ENCODE results near the gene TXNDC11.

TXNDC11 gene

DNA sequence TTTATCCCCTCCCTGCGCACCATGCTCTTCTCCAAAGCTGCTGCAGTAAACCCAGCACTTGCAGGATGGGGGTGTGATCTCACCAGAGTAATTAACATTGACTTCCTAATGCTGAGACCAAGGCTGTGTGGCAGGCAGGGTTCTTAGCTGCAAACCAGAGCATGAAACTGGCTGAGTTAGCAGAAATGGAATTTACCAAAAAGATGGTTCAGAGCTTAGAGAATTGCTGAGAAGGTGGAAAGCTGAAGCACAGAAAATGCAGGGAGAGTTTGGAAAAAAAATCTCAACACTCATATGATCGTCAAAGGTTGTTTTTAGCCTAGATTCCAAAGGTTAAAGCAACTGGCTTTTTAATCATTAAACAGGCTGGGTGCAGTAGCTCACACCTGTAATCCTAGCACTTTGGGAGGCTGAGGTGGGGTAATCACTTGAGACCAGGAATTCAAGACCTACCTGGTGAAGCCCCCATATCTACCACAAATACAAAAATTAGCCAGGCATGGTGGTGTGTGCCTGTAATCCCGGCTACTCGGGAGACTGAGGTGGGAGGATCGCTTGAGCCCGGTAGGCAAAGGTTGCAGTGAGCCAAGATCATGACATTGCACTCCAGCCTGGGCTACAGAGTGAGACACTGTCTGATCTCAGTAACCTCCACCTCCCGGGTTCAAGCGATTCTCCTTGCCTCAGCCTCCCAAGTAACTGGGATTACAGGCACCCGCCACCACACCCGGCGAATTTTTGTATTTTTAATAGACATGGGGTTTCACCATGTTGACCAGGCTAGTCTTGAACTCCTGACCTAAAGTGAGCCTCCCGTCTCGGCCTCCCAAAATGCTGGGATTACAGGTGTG is 6.0 kb upstream of the TXNDC11 start:
- no peak for ATAC-seq

DNA sequence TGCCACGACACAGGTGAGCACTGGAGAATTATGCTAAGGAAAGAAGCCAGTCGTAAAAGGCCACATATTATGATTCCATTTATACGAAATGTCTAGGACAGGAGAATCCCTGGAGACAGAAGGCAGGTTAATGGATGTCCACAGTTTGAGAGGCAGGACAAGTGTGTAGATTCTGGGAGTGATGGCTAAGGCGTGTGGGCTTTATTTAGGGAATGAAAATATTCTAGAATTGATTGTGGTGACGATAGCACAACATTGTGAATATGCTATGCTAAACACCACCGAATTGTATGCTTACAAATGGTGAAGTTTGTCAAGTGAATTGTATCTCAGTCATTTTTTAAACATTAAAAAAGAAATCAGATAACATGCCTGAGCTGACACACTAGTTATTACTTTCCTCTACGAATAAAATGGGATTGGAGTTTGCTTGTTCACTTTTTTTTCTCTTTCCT is 5.3 kb upstream of the TXNDC11 start:
- ATAC-seq, result no peak

DNA sequence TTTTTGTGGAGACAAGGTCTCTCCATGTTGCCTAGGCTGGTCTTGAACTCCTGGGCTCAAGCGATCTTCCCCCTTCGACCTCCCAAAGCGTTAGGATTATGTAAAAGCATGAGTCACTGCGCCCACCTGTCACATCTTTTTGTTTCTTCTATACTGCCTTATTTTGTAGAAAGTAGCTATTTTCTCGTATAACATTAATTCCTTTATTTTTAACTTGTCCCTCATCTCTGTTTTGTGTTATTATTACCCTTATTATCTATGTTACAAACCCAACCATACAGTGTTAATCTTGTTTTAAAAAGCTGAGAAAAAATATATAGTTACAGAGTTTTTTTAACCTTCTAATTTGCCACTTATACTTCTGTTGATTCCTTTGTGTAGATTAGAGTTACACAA is 1.4 kb upstream of the TXNDC11 start:
- ATAC-seq, result no peak

DNA sequence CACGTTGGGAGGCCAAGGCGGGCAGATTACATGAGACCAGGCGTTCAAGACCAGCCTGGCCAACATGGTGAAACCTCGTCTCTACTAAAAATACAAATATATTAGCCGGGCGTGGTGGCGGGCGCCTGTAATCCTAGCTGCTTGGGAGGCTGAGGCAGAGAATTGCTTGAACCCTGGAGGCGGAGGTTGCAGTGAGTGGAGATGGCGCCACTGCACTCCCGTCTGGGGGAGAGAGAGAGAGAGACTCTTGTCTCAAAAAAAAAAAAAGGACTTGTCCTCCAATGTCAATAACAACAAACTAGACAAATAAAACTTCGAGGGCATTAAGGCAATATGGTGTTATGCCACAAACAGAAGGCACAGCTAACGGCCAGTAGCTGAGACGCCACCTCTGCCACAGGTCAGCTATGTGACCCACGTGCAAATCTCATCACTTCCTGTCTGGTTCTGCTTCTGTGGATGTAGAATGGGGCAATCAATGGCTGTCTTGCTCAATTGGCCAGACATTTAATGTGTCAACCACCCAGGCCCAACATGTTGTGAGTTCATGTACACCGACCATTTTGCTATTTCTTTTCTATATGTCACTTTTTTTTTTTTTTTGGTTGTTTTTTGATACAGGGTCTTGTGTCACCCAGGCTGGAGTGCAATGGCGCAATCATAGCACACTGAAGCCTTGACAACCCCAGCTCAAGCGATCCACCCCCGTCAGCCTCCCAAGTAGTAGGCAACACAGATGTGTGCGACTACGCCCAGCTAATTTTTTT is 834 bp upstream of the TXNDC11 start:
- no peak for ATAC-seq

DNA sequence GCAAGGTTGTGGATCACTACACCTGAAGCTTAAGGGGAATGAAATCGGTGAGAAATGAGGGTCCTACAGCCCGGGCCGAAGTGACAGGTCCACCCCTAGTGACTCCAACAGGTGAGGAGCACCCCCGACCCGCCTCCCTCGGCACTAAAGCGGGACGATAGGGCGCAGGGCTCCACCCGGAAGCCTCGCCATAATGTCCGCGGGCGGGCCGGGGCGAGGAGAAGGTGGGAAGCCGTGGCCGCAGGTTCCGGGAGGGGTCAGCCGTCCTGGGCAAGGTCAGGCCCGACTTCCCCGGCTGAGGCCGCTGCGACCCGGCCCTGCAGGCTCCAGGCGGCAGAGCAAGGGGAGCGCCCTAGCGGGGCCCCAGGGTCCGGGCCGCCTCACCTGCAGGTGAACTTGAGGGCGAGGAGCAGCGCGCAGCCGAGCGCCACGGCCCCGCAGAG is 543 bp downstream of the TXNDC11 start:
- peak; percentile 37 to 45 for ATAC-seq

DNA sequence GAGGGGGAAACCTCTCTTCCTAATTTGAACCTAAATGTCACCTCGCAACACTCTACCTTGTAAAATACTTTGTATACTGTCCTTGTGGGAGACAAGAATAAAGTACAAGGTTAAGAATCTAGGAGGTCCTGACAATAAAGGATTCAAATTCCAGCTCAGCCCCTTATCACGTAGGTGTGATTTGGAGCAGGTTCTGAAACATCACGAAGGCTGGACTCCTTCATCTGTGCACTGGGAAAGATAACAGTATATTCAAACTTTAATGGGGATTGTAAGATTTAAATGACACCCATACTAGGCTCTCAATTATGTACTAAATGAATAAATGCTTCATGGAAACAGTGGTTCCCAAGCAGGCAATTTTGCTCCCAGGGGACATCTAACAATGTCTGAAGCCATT is 2.1 kb downstream of the TXNDC11 start:
- no peak for ATAC-seq

DNA sequence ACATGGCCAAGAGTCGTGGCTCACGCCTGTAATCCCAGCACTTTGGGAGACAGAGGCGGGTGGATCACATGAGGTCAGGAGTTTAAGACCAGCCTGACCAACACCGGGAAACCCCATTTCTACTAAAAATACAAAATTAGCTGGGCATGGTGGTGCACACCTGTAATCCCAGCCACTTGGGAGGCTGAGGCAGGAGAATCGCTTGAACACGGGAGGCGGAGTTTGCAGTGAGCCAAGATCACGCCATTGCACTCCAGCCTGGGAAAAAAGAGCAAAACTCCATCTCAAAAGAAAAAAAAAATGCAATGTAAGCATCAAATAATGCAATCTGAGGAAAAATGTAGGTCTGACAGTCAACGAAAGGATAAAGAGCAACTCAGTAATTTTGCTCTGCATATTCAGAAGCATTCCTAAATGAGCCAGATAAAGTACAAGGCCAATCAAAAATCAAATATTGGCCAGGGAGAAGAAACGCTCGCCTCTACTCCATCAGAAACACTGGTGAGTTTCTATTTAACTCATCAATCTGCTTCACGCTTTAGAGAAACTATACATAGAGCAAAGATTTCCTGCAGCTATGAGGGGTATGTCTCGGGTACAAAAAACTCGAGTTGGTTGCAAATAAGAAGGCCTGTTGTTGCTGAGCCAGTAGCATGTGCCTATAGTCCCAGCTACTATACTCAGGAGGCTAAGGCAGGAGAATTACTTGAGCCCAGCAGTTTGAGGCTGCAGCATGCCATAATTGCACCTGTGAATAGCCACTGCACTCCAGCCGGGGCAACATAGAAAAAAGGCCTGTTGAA is 3.7 kb downstream of the TXNDC11 start:
- ATAC-seq, result no peak

DNA sequence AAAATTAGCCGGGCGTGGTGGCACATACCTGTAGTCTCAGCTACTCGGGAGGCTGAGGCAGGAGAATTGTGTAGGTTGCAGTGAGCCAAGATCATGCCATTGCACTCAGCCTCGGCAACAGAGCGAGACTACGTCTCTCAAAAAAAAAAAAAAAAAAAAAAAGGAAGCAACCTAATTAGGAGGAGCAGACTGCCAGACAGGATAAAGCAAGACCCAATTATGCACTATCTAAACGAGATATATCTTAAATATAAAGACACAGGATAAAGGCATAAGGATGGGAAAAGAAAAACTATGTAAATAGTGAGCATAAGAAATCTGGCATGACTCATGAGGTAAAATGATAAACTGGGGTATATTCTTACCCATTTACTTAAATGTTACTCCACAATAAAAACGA is 4.9 kb downstream of the TXNDC11 start:
- ATAC-seq, result no peak

DNA sequence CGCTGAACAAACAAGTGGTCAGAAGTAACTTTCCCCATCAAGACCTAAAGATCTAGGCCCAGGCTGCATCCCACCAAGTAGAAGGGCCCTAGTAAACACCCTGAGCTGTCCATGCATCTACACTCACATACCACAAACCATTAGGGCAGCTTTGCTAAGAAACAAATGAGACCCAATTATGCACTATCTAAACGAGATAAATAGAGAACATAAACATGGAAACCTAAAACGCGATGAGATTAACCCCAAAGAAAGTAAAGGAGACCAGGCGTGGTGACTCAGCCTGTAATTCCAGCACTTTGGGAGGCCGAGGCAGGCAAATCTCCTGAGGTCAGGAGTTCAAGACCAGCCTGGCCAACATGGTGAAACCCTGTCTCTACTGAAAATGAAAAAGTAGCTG is 5.8 kb downstream of the TXNDC11 start:
- ATAC-seq, result no peak

DNA sequence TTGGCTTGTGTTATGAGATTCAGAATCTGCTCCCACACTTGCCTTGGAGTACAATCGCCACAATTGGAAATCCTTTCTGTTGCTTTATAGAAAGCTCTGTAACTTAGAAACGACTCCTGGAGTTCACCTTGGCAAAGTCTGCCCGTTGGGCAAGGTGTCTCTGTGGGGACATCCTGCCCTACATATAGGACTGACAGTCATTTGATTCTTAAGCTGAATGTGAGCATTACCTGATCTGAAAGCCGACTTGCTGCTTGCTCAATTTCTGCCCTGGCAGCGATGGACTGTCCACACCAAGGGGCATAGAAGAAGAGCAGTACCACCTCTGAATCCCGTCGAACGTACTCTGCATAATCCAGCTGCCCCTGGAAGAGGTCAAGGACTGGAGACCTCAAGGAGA is 6.9 kb downstream of the TXNDC11 start:
- ATAC-seq, result no peak

DNA sequence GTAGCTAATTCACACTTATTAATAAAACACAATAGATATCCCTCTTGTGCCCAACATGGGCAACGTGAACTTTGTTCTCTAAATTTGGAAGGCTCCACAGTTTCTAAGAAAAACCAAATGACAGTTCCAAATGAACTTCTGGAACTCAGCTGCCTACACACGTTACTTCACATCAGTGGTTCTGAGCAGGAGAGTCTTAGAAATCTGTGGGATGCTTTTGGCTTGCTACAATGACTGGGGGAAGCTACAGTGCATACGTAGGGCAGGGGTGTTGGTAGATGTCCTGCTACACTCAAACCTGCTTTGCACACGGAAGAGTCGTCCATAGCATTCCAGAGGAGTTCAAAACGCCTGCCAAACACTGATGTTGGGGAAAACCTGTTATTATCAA is 8.0 kb downstream of the TXNDC11 start:
- ATAC-seq, result no peak

DNA sequence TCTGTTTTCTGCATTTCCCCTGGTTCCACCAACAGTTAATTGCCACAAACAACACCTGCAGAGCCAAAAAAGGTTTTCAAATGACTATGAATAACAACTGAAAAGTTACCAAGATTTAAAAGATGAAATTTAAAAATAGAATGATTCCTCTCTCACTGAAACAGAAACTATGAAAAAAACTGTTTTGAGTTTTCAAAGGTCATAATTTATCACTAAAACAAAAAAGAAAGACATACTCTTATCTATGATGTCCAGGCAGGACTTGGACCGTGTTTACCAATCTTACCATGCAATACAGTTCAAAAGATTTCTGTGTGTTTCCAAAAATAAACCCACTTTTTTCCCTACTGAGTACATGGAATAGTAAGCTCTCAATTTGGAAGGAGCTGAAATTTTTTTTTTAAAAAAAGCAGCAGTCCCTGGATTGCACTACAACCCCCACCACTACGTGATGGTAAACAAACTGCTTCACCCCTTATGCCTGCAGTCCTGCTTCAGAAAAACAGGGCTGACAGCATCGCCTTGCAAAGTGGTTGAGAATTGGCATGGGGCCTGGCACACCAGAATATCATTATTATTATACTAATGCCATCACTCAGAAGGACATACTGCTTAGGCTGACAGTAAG is 8.5 kb downstream of the TXNDC11 start:
- peak in 1 of 2 donors; percentile 41 for ATAC-seq

DNA sequence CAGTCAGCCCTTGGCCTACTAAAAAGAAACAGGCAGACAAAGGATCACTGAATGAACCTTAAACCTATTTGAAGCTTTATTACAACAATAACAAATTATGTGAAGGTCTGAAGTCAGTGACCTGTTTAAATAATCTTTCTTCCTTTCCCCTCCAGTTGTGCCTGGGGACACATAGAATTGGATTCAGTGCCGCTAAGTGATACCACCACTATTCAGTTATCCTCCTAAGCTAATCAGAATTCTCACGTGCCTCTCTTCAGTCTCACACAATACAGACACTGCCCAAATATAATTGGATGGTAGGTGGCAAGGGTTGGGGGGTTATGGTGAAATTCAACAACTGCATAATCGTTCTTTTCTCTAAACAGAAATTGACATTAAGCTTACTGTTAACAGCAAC is 11.4 kb downstream of the TXNDC11 start:
- ATAC-seq, result no peak

DNA sequence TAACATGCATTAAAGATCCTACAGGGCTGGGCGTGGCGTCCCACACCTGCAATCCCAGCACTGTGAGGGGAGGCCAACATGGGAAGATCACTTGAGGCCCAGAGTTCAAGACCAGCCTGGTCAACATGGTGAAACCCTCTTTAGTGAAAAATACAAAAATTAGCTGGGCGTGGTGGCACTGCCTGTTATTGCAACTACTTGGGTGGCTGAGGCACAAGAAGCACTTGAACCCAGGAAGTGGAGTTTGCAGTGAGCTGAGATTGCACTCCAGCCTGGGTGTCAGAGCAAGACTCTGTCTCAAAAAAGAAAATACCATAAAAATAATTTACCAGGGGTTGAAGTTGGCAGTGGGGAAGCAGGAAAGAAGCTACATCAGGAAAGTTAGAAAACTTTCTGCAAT is 12.9 kb downstream of the TXNDC11 start:
- no peak for ATAC-seq

DNA sequence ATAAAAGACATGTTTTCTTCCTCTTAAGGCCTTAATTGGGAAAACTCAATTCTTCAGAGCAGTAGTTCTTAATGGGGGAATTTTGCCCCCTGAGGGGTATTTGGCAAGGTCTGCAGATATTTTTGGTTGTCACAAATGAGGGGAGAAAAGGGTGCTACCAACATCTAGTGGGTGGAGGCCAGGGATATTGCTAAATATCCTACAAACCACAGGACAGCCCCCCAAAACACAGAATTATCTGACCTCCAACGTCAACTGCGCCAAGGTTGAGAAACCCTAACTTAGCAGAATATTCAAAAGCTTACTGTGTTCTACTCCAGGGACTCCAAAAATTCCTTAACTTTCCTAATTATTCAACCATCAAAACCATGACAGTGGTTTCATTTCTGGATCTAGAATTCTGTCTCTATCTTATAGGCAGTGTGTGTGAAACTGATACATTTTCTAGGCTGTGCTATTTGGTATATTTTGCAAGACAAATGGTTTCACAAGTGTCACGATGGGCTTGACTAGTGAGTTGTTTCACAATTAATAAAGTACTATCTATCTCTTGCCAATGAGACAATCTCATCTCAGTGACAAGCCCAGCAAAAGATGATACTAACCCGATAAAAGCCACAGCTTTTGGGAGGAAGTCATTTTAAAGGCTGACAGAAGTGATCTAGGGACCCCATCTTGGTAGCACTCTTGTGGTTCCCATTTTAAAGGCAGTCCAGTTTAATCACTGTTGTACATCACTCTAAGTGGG is 14.7 kb downstream of the TXNDC11 start:
- ATAC-seq, result peak; percentile 89 to 95

DNA sequence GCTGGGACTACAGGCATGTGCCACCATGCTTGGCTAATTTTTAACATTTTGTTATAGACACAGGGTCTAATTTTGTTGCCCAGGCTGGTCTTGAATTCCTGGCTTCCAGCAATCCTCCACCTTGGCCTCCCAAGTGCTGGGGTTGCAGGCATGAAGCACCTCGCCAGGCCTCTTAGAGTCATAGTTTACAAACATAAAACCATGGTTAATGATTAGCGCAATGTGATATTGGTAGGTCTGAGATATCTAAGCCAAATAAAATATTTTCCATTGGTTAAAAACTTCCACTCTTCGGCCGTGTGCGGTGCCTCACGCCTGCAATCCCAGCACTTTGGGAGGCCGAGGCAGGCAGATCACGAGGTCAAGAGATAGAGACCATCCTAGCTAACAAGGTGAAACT is 16.6 kb downstream of the TXNDC11 start:
- ATAC-seq, result no peak

DNA sequence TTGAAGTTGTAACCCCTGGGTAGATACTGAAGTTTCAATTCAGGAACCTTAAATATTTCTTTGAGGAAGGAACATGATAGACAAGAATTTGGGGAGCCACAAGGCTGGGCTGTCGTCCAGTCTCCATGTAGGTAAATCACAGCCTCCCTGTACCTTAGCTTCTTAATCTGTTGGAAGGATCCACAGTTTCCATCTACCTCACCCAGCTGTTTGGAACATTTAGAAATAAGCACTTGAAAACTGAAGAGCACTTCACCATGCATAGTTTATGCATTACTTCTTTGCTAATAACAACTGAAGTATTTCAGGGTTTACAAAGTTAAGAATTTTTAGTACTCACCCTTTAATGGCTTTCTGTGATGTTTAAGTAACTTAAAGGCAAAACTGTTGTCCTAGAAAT is 17.2 kb downstream of the TXNDC11 start:
- no peak for ATAC-seq

DNA sequence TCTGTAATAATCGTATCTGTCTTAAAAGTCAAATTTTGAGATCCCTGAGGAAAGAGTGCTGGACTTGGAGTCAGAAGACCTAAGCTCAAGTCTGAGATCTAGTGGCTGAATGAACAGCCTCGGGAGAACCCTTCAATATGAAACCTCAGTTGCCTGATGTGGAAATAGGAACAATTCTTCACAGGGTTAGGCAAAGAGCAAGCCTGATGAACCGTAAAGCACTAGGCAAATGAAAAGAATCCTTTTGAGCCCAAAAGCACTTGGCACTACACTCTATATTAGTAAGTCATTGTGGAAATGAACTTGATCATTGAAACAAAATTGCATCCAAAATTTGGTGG is 20.2 kb downstream of the TXNDC11 start:
- no peak for ATAC-seq

DNA sequence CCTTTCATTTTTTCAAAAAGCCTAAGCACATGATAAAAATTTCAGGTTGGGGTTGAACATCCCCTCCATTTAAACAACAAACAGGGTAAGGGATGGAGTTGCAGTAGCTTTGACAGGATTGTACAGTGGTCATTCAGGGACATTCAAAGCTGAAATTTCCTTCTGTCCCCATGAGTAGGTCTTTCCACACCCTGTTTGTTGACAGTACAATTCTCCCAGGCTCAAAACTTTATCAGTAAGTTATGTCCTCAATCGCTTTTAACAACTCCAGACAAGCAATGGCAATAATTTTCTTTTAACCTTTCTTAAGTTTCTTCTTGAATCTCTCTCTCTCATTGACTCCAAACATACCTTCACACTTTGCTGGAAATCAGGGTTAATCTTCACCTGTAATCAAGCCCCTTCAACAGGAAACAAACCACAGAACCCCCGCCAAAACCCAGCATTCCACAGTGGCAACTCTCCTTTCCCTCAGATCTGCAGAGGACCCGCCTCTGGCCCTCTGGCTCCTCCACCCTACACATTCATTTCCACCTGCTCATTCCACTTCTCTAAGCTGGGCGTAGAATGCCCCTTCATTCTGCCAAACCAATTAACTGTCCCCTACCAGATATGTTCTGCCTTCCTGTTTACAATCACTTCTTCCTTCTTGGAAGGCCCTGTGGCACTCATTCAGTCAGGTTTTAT is 20.7 kb downstream of the TXNDC11 start:
- no peak for ATAC-seq

DNA sequence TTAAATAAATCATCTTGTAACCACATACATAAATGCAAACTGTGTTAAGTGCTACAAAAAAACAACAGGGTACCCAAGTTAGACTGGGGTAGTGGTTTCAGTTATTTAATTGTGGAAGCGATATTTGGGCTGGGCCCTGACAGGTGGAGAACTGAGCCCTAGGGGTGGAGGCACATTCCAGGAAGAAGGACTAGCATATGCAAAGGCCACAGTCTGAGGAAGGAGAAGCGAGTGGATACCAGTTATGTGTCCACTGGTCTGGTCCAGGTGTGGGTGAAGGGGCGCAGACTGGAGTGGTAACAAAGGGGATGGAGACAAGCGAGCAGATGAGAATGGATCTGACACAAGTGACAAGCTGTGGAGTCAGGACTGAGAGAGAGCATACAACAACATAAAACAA is 22.9 kb downstream of the TXNDC11 start:
- ATAC-seq, result no peak

DNA sequence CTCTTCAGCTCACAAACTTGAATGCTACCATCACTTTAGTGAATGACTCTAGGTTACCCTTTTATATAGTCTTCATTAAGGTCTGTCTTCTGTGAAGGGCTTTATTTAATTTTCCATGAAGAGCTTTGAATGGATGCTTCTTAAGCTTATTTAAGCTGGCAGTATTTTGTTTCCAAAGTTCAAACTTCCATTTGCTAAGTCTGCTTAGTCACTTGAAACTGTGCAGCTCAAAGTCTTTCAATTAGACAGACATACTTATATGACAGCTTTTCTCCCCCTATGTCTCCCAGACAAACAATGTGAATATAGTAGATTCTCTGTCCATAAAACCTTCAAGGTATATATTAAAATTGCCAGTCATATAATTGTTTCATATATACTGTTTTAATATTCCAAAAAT is 23.5 kb downstream of the TXNDC11 start:
- ATAC-seq, result no peak

DNA sequence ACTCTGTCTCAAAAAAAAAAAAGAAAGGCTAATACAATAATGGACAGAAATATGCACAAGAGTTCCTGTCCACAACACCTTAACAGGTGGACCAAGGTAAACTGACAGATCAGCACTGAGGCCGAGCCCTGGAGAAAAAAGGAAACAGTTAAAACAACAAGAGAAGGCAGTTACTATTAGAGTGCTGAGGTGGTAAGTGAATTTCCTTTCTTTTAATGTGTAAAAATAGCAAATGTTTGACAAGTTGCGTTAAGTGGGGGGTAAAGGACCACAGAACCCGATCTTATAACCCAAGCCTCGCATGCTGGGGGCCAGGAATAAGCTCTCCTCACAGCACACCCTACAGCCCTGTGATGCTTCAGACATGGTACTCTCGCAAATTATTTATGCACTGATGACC is 24.8 kb downstream of the TXNDC11 start:
- no peak for ATAC-seq
